Fibroblast of skin of left biceps (primary cell): ENCODE data around the gene ISG20.

ENCODE experiments used
- DNase-seq, 2 experiments: peaks; one replicate each; pipeline ENCODE4 v3.0.0-alpha.2; 2013; ENCODE audit warnings: low read depth in 2 of 2

Gene ISG20

GRCh38 chr15:88653200-88654064 is 14.6 kb downstream of the ISG20 start:
- no peak for DNase-seq

GRCh38 chr15:88654430-88655102 is 15.8 kb downstream of the ISG20 start:
- DNase-seq: no peak

- DNase-seq: no peak
Measured at GRCh38 chr15:88655103-88655553, 16.3 kb downstream of the ISG20 start.

DNA sequence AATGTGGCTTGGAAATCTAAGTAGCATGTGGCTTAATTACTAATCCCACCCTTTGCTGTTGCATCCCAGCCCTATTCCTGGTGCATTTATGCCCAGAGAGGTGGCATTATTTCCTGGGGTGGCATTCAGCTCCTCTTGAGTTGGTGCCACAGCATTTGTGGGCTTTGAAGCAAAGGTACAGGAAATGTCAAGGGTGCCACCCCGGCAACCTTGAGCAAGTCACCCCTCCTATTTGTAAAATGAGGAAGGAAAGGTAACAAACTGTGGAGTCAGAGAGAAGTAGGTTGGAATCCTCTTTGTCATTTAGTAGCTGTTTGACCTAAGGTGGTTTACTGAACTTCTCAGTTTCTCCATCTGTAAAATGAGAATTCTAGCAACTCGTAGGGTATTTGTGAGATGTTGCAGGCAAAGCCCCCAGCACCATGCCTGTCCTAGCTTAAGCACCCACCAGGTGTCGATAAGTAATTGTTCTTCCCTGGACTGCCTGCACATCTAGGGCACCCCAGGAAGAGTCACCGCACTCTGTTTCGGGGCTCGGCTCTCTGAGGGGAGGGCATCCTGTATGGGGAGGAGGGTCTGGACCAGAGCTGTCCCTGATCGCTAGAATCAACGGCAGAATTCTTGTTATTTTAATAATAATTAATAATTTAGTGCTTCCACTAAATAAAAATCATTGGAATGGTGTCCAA is 17.1 kb downstream of the ISG20 start:
- DNase-seq: no peak

DNA sequence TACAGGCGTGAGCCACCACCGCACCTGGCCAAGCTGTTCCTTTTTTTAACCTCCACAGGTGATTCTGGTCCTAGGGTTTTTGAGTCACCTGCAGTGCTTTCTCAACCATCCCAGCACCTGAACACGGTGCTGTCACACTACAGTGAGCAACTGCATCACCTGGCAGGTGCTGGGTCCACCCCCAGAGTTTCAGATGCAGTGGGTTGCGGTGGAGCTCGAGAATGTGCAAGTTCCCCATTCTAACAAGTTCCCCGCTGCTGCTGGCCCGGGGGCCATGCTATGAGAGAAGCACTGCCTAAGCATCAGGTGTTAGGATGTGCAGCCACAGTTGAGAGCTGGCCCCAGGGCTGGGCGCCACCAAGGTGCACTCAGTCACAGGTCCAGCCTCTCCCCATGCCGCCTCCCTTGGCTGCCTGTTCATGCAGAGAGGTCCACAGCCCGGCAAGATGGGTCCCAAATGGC is 18.0 kb downstream of the ISG20 start:
- no peak for DNase-seq

GRCh38 chr15:88657326-88658069 is 18.7 kb downstream of the ISG20 start:
- no peak for DNase-seq

- no peak for DNase-seq
Measured at GRCh38 chr15:88658070-88658965, 19.5 kb downstream of the ISG20 start.

- DNase-seq: no peak
Measured at GRCh38 chr15:88658972-88659931, 20.4 kb downstream of the ISG20 start.

GRCh38 chr15:88661041-88661700 is 22.4 kb downstream of the ISG20 start:
- peak; percentile 33 for DNase-seq

DNA sequence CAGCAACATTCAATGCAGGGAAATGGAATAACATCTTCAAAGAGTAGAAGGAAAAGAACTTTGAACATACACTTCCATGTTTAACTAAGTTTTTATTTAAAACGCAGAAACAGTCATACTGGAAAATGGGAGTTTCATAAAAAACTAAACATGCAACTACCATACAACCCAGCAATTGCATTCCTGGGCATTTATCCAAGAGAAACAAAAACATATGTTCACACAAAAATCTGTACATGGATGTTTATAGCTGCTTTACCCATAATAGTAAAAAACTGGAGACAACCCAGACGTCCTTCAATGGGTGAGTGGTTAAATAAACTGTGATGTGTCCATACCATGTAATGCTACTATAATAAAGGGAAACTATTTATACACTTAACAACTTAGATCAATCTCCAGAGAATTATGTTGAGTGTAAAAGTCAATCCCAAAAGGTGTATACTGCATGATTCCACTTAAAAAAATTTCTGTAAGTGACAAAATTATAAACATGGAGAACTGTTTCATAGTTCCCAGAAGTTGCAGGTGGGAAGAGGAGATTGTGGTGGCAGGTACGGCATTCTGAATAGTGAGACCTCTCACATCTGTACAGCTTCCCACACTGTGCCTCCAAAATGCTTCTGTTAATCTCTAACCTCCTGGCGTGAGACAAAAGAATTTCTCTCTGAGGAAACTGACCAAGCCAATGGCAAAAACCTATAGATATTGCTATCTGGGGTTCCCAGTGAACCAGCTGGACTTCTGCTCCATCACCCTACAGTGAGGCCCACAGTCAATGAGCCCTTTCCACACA is 23.1 kb downstream of the ISG20 start:
- peak; percentile 46 to 59 for DNase-seq

DNA sequence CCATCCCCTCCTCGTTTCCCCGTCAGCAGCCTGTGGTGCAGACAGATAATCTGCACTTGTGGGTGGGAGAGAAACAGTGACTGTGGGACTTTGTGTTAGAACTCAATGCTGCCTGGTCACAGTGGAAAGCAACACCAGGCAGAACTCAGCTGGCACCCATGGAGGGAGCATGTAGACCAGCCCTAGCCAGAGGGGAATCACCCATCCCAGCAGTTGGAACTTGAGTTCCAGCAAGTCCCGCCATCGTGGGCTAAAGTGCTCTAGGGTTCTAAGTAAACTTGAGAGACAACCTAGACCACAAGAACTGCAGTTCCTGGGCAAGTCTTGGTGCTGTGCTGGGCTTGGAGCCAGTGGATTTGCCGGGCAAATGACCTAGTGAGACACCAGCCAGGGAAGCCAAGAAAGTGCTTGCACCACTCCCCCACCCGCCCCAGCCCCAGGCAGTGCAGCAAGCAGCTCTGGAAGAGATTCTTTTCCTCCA is 24.4 kb downstream of the ISG20 start:
- DNase-seq: no peak

GRCh38 chr15:88664151-88664778 is 25.4 kb downstream of the ISG20 start:
- DNase-seq: no peak

DNA sequence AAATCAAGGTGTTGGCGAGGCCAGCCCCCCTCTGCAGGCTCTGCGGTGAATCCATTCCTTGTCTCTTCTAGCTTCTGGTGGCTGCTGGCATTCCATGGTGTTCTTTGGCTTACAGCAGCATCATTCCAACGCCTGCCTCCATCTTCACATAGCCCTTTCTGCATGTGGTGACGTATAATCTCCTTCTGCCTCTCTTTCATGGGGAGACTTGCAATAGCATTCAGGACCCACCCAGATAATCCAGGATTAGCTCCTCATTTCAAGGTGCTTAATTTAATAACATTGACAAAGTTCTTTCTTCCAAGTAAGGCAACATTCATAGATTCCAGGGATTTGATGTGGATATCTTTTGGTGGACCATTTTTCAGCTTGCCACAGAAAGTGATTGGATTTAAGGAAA is 35.8 kb downstream of the ISG20 start:
- no peak for DNase-seq

DNA sequence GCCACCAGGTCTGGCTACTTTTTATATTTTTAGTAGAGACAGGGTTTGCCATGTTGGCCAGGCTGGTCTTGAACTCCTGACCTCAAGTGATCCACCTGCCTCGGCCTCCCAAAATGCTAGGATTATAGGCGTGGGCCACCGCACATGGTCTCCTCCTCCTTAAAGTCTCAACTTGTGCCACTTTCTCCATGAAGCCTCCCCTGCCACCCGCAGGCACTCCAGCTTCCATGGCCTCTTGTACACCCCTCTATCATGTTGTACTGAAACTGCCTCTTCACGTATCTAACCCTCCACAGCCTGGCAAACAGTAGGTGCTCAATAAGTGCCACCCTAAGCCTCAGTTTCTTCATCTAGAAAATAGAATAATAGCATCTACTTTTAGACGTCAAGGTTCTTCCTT is 39.9 kb downstream of the ISG20 start:
- DNase-seq: no peak

DNA sequence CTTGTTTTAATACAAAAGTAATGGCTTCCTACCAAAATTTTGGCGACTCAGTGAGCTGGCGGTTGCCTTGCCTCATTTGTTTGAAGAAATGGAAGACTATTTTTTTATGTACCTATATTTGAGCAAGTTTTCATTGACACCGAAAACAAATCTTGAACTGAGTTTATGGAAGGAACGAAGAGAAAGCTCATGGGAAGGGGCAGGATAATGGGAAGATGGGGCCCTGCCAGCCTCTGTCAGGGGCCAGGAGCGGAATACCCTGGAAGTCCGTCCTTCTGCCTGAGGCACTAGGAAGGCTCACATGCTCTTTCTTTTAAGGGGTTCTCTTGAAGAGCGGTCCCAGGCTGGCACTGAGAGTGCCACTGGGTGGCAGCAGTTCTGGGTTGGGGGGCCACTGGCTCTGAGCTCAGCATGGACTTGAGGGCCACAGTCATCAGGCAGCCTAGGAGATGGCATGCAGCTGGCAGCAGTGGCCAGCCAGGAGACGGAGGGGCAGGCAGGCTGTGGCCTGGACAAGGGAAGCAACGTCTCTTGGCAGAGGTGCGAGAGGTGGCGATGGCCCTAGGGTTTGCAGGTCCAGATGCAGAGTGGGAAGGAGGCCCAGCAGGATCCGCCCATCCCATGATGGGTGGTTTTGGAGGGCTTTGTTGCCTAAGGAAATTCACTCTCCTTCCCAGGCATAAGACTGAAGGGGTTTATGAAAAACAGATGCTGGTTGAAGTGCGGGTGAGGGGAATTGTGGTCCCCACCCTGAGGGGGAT is 41.6 kb downstream of the ISG20 start:
- no peak for DNase-seq

- no peak for DNase-seq
Measured at GRCh38 chr15:88681610-88682221, 42.9 kb downstream of the ISG20 start.
